ENCODE data around the gene SLC26A1. TPM values are rescaled to one million over a fixed set of nuclear protein-coding genes. Genes with fewer than 3 reads are reported as not detected.

Gene SLC26A1
- total RNA-seq = 1.0 TPM
- long read RNA-seq, partial matches to known transcripts = 0 of 8 reads
- long read RNA-seq, other reads (novel, unspliced or antisense) = 8 of 8 reads

GRCh38 chr4:993111-994029 lies at the start of gene SLC26A1:
SLC26A1 (minus strand) TSS chr4:993404; CDS start chr4:991703, 1,701 bp downstream.
- no peak for DNase-seq
- no peak for TF ChIP-seq CTCF (IDR thresholded peaks at IDR 0.05)
- Histone ChIP-seq H3K36me3 (no peaks in the 10 kb centered on the region), H3K9me3 (no peaks in the 10 kb centered on the region), H3K27me3 (ENCODE audit: low read depth) (peaks cover 18% of the 10 kb centered on the region), H3K4me1 (peaks cover 29% of the 10 kb centered on the region), H3K27ac (peak within 1 kb of the TSS; percentile 72), H3K4me3 (peak within 1 kb of the TSS; percentile 24)
- ATAC-seq = no peak
- intact Hi-C loops (cut with DNase I) = no loop called here

GRCh38 chr4:1042352-1043055 lies 49.3 kb upstream of the SLC26A1 start:
- peaks cover 31% of the 10 kb centered on the region for H3K27me3 ChIP-seq (ENCODE audit: low read depth)
- H3K4me3 ChIP-seq = no peak overlapping the region
- TF ChIP-seq CTCF (IDR thresholded peaks at IDR 0.05) = no peak
- DNase-seq (peak; percentile 28), ATAC-seq (no peak)
- no peak overlapping the region for H3K27ac ChIP-seq
- no peaks in the 10 kb centered on the region for H3K9me3 ChIP-seq
- H3K4me1 ChIP-seq = peaks cover 36% of the 10 kb centered on the region
- intact Hi-C loops (cut with DNase I) = no loop called here
- H3K36me3 ChIP-seq = no peaks in the 10 kb centered on the region

- Histone ChIP-seq H3K9me3 (no peaks in the 10 kb centered on the region), H3K4me1 (peaks cover 30% of the 10 kb centered on the region), H3K36me3 (no peaks in the 10 kb centered on the region), H3K4me3 (no peak overlapping the region), H3K27me3 (ENCODE audit: low read depth) (peaks cover 32% of the 10 kb centered on the region), H3K27ac (no peak overlapping the region)
- no peak for TF ChIP-seq CTCF (IDR thresholded peaks at IDR 0.05)
- peak; percentile 42 for DNase-seq
- ATAC-seq = no peak
- intact Hi-C loops (cut with DNase I) = no loop called here
These were observed 48.7 kb upstream of the SLC26A1 start for GRCh38 chr4:1041936-1042330.

- ATAC-seq = no peak
- peak overlapping the region; percentile 14 for H3K4me3 ChIP-seq
- no peaks in the 10 kb centered on the region for H3K36me3 ChIP-seq
- no peak for TF ChIP-seq CTCF (IDR thresholded peaks at IDR 0.05)
- peaks cover 32% of the 10 kb centered on the region for H3K27me3 ChIP-seq (ENCODE audit: low read depth)
- intact Hi-C loops (cut with DNase I) = no loop called here
- no peaks in the 10 kb centered on the region for H3K9me3 ChIP-seq
- no peak overlapping the region for H3K27ac ChIP-seq
- DNase-seq = no peak
- peaks cover 28% of the 10 kb centered on the region for H3K4me1 ChIP-seq
These were observed 48.1 kb upstream of the SLC26A1 start for GRCh38 chr4:1041147-1041935.

Data from lower lobe of right lung (tissue), 2 donors.